ENCODE data around the gene TPRX1. TPM values are rescaled to one million over a fixed set of nuclear protein-coding genes. Genes with fewer than 3 reads are reported as not detected.
A peak's percentile ranks its signal among the peaks of the same experiment; 100 is the strongest.
"Not testable (repeated sequence)": the region's sequence is repeated elsewhere in the genome, so short reads cannot be mapped to it uniquely, and the experiment has no call there.

TPRX1 gene, protein sequence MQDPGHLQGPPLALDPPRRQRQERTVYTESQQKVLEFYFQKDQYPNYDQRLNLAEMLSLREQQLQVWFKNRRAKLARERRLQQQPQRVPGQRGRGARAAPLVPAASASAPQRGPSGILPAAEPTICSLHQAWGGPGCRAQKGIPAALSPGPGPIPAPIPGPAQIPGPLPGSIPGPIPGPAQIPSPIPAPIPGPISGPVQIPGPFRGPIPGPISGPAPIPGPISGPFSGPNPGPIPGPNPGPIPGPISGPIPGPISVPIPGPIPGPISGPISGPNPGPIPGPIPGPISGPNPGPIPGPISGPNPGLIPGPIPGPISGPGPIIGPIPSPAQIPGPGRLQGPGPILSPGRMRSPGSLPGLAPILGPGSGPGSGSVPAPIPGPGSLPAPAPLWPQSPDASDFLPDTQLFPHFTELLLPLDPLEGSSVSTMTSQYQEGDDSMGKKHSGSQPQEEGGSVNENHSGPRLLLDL
- total RNA-seq: not detected

DNA sequence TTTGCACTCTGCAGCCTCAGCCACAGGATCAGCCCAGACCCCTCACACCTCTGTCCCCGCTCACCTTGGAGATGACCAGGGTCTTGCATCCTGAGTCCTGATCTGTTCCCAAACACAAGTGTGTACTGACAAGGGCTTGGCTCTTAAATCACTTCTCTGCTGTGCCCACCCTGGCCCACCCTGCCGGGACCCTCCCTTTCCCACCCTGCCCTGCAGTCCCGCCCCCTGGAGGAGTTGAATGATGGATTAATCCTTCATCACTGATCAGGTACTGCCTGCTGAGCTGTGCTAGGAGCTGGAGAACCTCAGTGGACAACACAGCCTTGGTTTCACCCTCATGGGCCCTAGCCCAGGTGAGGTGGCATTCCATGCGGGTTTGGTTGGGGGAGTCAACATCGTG lies at the start of gene TPRX1:
Gene TPRX1, minus strand, starts transcription at position 101 of the 400 bp plus-strand sequence. Its CDS starts 12 bp downstream, at position 89.
- DNase-seq (ENCODE audit: low spot score): not testable (repeated sequence)

DNA sequence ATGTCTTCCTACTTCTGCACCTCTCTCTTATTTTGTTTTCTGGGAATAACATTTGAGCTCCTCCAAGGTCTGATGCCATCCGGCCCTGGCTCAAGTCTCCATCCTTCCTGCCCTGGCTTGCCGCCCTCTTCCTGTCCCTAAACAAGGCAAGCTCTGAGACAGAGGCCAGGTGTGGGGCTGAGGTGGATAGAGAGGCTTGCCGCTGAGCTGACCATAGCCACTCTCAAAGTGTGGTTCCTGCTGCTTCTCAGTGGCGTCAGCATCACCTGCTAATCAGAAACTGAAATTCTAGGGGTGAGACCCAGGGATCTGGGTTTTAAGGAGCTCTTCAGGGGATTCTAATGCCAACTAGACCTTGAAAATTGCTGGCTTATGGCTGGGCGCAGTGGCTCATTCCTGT lies 48.7 kb upstream of the TPRX1 start:
- no peak for DNase-seq (ENCODE audit: low spot score)

GRCh38 chr19:47848823-47849473 lies 44.6 kb upstream of the TPRX1 start:
- DNase-seq (ENCODE audit: low spot score): no peak

GRCh38 chr19:47848425-47848822 lies 44.1 kb upstream of the TPRX1 start:
- DNase-seq (ENCODE audit: low spot score): no peak

- DNase-seq (ENCODE audit: low spot score): no peak
Observed at GRCh38 chr19:47842941-47843340, 38.6 kb upstream of the TPRX1 start.

- no peak for DNase-seq (ENCODE audit: low spot score)
Observed at GRCh38 chr19:47839913-47840312, 35.6 kb upstream of the TPRX1 start.

DNA sequence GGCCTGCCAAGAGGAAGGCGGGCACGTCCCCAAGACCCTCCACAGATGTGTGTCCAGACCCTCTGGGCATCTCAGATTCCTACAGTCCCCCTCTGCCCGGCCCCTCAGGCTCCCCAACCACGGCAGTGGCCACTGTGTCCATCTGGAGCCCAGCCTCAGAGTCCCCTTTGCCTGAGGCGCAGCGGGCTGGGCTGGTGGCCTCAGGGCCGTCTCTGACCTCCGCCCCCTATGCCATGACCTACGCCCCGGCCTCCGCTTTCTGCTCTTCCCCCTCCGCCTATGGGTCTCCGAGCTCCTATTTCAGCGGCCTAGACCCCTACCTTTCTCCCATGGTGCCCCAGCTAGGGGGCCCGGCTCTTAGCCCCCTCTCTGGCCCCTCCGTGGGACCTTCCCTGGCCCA lies 35.1 kb upstream of the TPRX1 start:
- DNase-seq (ENCODE audit: low spot score): no peak

GRCh38 chr19:47836038-47836437 lies 31.7 kb upstream of the TPRX1 start:
- DNase-seq (ENCODE audit: low spot score): no peak

DNA sequence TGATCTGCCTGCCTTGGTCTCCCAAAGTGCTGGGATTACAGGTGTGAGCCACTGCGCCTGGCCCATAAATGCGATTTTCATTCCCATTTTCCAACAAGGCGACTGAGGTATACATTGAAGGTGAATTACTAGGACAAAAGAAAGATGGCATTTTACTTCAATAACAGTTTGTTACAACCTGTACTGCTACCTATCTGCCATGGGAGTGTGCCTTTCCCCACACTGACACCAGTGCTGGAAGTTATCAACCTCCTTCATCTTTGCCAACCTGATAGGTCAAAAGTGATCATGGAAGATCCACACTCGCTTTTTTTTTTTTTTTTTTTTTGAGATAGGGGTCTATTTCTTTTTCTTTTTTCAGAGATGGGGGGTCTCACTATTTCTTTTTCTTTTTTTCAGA lies 28.4 kb upstream of the TPRX1 start:
- no peak for DNase-seq (ENCODE audit: low spot score)

GRCh38 chr19:47826800-47827199 lies 22.4 kb upstream of the TPRX1 start:
- no peak for DNase-seq (ENCODE audit: low spot score)

GRCh38 chr19:47824396-47824795 lies 20.0 kb upstream of the TPRX1 start:
- DNase-seq (ENCODE audit: low spot score): no peak

DNA sequence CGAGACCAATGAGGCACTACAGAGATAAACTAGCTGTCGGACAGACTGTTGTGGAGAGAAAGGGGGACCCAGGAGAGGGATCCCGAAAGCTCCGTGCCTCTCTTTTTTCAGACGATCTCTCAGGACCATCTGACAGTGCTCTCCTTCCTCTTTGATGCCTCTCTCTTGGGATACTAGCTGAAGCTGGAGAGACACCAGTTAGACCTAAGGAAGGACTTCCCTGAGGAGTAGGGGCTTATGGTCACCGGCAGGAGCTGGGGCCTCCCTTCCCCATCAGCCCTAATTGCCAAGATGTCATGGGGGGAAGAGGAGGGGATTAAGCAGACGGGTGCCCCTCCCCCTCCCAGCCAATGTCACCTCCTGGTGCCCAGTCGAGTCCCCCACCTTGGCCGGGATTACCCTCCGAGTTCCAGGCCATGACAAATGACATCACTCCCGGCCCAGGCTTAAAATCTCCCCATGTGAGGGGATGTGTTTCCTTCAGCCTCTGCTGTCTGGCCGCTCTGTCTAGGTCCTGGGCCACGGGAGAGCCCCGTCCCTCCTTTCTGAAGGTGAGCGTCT lies 17.2 kb upstream of the TPRX1 start, which contains the start of gene CRX:
Gene CRX, plus strand, starts transcription at position 478 of the 561 bp plus-strand sequence. CDS start 12,507 bp downstream, outside the sequence.
- no peak for DNase-seq (ENCODE audit: low spot score)

DNA sequence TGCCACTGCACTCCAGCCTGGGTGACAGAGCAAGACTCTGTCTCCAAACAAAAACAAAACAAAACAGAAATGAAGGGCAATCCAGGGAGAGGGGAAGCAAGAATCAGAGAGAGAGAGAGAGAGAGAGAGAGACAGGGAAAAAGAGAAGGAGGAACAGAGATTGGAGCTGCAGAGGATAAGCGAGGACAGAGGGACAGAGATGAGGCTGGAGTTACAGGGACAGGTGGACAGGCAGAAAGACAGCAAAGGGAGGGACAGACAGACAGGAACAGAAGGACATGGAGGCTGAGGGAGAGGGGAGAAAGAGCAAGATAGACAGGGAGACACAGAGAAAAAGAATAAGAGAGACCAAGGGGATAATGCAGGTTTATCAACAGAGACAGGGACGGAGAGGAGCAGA lies 16.1 kb upstream of the TPRX1 start:
- no peak for DNase-seq (ENCODE audit: low spot score)

GRCh38 chr19:47819858-47820257 lies 15.5 kb upstream of the TPRX1 start:
- no peak for DNase-seq (ENCODE audit: low spot score)

- not testable (repeated sequence) for DNase-seq (ENCODE audit: low spot score)
Observed at GRCh38 chr19:47818221-47818620, 13.9 kb upstream of the TPRX1 start.

- not testable (repeated sequence) for DNase-seq (ENCODE audit: low spot score)
Observed at GRCh38 chr19:47816270-47816669, 11.9 kb upstream of the TPRX1 start.

GRCh38 chr19:47813995-47814328 lies 9.6 kb upstream of the TPRX1 start:
- DNase-seq (ENCODE audit: low spot score): no peak

DNA sequence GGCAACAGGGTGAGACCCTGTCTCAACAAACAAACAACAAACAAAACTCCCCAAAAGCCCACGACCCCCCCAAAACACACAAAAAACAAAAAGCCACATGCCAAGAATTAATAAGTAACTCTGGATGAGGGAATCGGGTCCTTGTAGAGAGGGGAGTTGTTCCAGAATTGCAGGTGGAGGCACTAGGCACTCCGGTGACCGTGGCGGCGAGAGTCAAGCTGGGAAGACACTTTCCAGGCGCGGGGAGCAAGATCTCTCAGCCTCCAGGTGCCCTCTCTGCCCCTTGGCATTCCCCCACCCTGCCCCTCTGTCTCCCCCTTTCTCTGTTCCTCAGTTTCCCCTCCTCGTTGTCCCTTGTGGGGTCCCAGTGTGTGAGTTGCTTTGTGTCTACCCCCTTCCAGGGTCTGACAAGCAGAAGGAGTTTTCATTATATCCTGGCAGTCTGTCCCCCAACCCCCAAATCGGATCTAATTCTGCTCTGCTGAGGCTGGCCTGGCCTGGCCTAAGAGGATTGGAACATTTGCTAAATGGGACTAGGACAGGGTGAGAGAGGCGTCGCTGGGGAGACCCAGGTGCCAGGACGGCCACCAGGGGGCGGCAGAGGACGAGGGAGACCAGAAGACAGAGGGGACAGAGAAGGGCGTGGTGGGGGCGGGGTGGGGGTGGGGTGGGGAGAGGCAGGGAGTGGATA lies 9.1 kb upstream of the TPRX1 start:
- DNase-seq (ENCODE audit: low spot score): peak; percentile 52

DNA sequence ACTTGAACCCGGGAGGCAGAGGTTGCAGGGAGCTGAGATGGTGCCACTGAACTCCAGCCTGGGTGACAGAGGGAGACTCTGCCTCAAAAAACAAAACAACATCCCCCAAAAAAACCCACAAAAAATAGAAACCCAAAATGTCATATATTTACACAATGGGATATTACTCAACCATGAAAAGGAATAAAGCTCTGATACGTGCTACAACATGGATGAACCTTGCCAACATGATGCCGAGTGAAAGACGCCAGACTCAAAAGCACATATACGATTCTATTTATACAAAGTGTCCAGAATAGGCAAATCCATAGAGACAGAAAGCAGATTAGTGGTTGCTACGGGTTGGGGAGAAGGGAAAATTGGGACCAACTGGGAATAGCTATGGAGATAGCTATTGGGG lies 2.1 kb upstream of the TPRX1 start:
- DNase-seq (ENCODE audit: low spot score): no peak

GRCh38 chr19:47805313-47805712 lies 962 bp upstream of the TPRX1 start:
- peak; percentile 27 for DNase-seq (ENCODE audit: low spot score)

DNA sequence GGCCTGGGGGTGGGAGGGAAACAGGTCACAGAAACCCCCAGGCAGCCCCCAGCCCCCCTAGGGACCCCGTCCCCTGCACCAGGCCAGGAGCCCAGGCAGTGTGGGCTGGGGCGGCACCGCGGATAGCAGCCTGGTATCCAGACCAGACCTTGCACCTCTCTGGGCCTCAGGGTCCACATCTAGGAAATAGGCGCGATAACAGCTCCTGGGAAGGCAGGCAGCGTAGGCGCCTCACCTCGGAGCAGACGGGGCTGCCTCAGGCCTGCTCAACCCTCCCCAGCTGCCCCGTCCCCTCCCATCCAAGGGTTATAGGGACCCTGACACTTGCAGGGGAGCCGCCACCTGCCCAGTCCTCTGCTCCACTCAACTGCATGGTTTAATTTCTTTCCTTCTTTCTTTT lies 680 bp downstream of the TPRX1 start:
- not testable (repeated sequence) for DNase-seq (ENCODE audit: low spot score)

DNA sequence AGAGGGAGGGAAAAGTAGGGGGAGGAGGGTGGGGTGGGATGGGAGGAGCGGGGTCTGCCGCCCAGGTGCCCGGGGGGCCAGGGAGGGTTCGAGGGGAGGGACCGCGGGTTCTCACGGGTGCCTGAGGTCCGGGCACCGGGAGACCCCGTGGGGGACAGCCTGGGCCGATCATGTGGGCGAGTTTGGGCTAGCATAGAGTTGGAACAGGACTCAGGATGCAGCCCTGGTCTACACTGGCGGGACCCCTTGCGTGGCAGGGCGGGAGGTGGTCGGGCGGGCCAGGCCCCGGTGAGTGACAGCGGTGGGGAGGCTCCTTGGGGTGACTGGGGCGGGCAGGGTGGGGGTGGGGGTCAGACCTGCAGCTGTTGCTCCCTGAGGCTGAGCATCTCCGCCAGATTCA lies 1.2 kb downstream of the TPRX1 start:
- DNase-seq (ENCODE audit: low spot score): not testable (repeated sequence)
